Stomach smooth muscle (tissue), 2 donors: ENCODE results near the gene MYT1.
"Not testable (repeated sequence)": the region's sequence is repeated elsewhere in the genome, so short reads cannot be mapped to it uniquely, and the experiment has no call there.

ENCODE experiments used
- H3K27ac ChIP-seq: one replicate; pipeline ENCODE4 v1.7.0; 2013; ENCODE audit warnings: mild to moderate bottlenecking, low read length, inconsistent platforms
- H3K27me3 ChIP-seq, 2 donors: one replicate each; pipeline ENCODE4 v1.7.0; 2013; ENCODE audit warnings: low read length in 2 of 2; ENCODE audit not compliant: insufficient read depth in 2 of 2, control insufficient read depth in 1 of 2
- H3K36me3 ChIP-seq, 2 donors: one replicate each; pipeline ENCODE4 v1.7.0; 2013; ENCODE audit warnings: low read length in 2 of 2; ENCODE audit not compliant: control insufficient read depth in 2 of 2, insufficient read depth in 2 of 2
- H3K4me1 ChIP-seq: one replicate; pipeline ENCODE4 v1.7.0; 2013; ENCODE audit warnings: low read length; ENCODE audit not compliant: control insufficient read depth, insufficient read depth
- H3K4me3 ChIP-seq, 2 donors: one replicate each; pipeline ENCODE4 v1.7.0; 2013; ENCODE audit warnings: low read length in 2 of 2
- H3K9ac ChIP-seq, 2 donors: one replicate each; pipeline ENCODE4 v1.7.0; 2013; ENCODE audit warnings: low read length in 2 of 2, mild to moderate bottlenecking in 1 of 2
- H3K9me3 ChIP-seq, 2 donors: one replicate each; pipeline ENCODE4 v1.7.0; 2013; ENCODE audit warnings: low read length in 2 of 2; ENCODE audit not compliant: control insufficient read depth in 2 of 2
- donor health status: healthy.
- donor health status: Pancreatic carcinoma.

Gene MYT1

DNA sequence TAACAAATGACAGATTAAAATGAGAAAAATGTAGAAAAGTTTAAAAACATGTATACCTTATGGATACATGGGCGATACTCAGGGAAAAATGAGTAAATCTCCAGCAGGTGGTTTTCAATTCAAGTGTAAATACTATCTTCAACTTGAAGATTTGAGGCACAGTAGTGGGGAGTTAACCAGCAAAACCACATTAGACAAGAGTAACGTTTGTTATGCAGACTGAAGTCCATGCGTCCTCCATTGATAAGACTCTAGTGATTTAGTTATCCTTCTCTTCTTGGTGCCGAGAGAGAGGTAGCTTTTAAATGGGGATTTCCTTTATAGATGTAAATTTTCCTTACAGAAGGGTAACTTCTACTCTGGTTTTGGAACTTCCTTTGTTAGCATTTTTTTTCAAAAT, 119.4 kb downstream of the MYT1 start:
- H3K36me3 ChIP-seq = no peaks in the 10 kb centered on the region
- no peaks in the 10 kb centered on the region for H3K4me1 ChIP-seq
- no peak overlapping the region for H3K4me3 ChIP-seq
- H3K9me3 ChIP-seq = no peaks in the 10 kb centered on the region
- no peak overlapping the region for H3K27ac ChIP-seq
- no peak overlapping the region for H3K9ac ChIP-seq
- no peaks in the 10 kb centered on the region for H3K27me3 ChIP-seq

GRCh38 chr20:64285579-64286446, 121.6 kb downstream of the MYT1 start:
- H3K27ac ChIP-seq, H3K9me3 ChIP-seq, H3K36me3 ChIP-seq, H3K4me3 ChIP-seq, H3K9ac ChIP-seq, H3K4me1 ChIP-seq, H3K27me3 ChIP-seq: not testable (repeated sequence)

GRCh38 chr20:64286447-64287263, 122.4 kb downstream of the MYT1 start:
- H3K4me1 ChIP-seq, H3K9me3 ChIP-seq, H3K9ac ChIP-seq, H3K4me3 ChIP-seq, H3K27me3 ChIP-seq, H3K36me3 ChIP-seq, H3K27ac ChIP-seq: not testable (repeated sequence)

- not testable (repeated sequence) for H3K4me1 ChIP-seq, H3K27me3 ChIP-seq, H3K9ac ChIP-seq, H3K36me3 ChIP-seq, H3K4me3 ChIP-seq, H3K9me3 ChIP-seq, H3K27ac ChIP-seq
Observed at GRCh38 chr20:64287264-64287590, 123.0 kb downstream of the MYT1 start.
